Smooth muscle cell (in vitro differentiated cells): ENCODE data around the gene MTA1. TPM values are rescaled to one million over a fixed set of nuclear protein-coding genes. Genes with fewer than 3 reads are reported as not detected.

Experiments
- DNase-seq: peaks from one replicate; lab custom pipeline; 2025; ENCODE audit not compliant: unreplicated experiment; lab: John Stamatoyannopoulos, UW
- H2AFZ ChIP-seq: fragments of 200-600 bp; sonication (generic); 2 replicates; pipeline ENCODE4 v1.6.0; 2016; ENCODE audit warnings: antibody characterized with exemption, low read depth, mild to moderate bottlenecking
- H3F3A ChIP-seq: fragments of 200-600 bp; sonication (generic); 2 replicates; pipeline ENCODE4 v1.6.0; 2017; ENCODE audit warnings: antibody characterized with exemption, low read depth
- H3K27ac ChIP-seq: fragments of 200-600 bp; sonication (generic); 2 replicates; pipeline ENCODE4 v1.5.1; 2016; ENCODE audit warnings: low read depth, mild to moderate bottlenecking
- H3K27me3 ChIP-seq: fragments of 200-600 bp; sonication (generic); 2 replicates; pipeline ENCODE4 v1.6.1; 2016; ENCODE audit warnings: low read depth, mild to moderate bottlenecking
- H3K36me3 ChIP-seq: fragments of 200-600 bp; sonication (generic); 2 replicates; pipeline ENCODE4 v1.5.1; 2016; ENCODE audit warnings: low read depth
- H3K4me1 ChIP-seq: fragments of 200-600 bp; sonication (generic); 2 replicates; pipeline ENCODE4 v1.5.1; 2016; ENCODE audit warnings: low read depth
- H3K4me2 ChIP-seq: fragments of 200-600 bp; sonication (generic); 2 replicates; pipeline ENCODE4 v1.6.0; 2016; ENCODE audit warnings: mild to moderate bottlenecking
- H3K4me3 ChIP-seq: fragments of 200-600 bp; sonication (generic); 2 replicates; pipeline ENCODE4 v1.5.1; 2016; ENCODE audit warnings: mild to moderate bottlenecking
- H3K79me2 ChIP-seq: fragments of 200-600 bp; sonication (generic); 2 replicates; pipeline ENCODE4 v1.6.0; 2016; ENCODE audit warnings: low read depth, mild to moderate bottlenecking
- H3K9ac ChIP-seq: fragments of 200-600 bp; sonication (generic); 2 replicates; pipeline ENCODE4 v1.6.0; 2016; ENCODE audit warnings: low read depth
- H3K9me3 ChIP-seq: fragments of 200-600 bp; sonication (generic); replicated peaks from 2 replicates; pipeline ENCODE4 v1.5.1; 2016; ENCODE audit warnings: low read depth
- H4K20me1 ChIP-seq: fragments of 200-600 bp; sonication (generic); 2 replicates; pipeline ENCODE4 v1.6.0; 2016; ENCODE audit warnings: low read depth
- WGBS: methylation state at CpG from one replicate; pipeline ENCODE4 v1.1.7; 2016; ENCODE audit warnings: low lambda C conversion rate; 5-methylcytosine and 5-hydroxymethylcytosine counted together
- polyA plus RNA-seq: library from polyadenylated mRNA; unstranded; fragments of >200 nt; fragmentation: Nextera tagmentation; extraction: Ambion mirVana; gene quantifications from 2 replicates; pipeline ENCODE4 v1.2.1, GENCODE V29; 2016
- total RNA-seq: library from RNA; depleted of rRNA; stranded (reverse); fragments of >200 nt; gene quantifications from 2 replicates; pipeline ENCODE4 v1.2.3, GENCODE V29; 2014
- TF ChIP-seq, protein P1 (sequence below): fragments of 200-600 bp; sonication (generic); IDR thresholded peaks from 2 replicates; pipeline ENCODE4 v1.5.1; 2017; ENCODE audit warnings: borderline replicate concordance, mild to moderate bottlenecking, antibody characterized with exemption; ENCODE audit not compliant: insufficient read depth, poor library complexity, severe bottlenecking

Gene MTA1
- total and polyA plus RNA-seq, 2 experiments from 2014 or later: 41.3 to 48.7 TPM

DNA sequence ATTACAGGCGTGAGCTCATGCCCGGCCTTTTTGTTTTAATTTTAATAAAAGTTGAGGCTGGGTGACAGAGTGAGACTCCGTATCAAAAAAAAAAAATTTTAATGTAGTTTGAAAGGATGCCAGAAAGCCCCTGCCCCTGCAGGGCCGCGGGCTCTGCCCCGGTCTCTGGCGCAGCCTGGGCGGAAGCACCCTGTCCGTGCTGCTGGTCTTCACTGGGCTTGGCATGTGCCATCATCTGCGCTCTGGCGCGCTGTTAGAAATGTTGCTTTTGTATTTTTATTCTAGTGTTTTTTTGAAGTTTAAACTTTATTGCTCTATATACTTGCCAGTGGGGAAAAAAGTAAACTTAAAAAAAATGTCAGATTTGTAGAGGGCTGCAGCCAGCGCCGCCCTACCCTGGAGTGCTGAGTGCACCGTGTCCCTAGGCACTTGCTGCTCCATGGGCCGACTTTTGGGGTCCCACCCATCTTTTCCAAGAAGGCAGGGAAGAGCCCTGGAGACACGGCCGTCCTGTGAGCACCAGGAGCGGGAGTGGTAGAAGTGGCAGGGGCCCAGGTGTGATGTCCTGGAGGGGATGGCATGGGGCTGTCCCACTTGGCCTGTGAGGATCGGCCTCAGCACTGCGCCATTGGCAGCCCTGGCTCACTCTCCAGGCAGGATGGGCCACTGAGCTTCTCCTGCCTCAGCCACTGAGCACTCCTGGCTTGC, 4.0 kb downstream of the MTA1 start:
- peaks cover 13% of the 10 kb centered on the region for H3K4me1 ChIP-seq
- no peaks in the 10 kb centered on the region for H3K9me3 ChIP-seq
- TF ChIP-seq, protein P1, sequence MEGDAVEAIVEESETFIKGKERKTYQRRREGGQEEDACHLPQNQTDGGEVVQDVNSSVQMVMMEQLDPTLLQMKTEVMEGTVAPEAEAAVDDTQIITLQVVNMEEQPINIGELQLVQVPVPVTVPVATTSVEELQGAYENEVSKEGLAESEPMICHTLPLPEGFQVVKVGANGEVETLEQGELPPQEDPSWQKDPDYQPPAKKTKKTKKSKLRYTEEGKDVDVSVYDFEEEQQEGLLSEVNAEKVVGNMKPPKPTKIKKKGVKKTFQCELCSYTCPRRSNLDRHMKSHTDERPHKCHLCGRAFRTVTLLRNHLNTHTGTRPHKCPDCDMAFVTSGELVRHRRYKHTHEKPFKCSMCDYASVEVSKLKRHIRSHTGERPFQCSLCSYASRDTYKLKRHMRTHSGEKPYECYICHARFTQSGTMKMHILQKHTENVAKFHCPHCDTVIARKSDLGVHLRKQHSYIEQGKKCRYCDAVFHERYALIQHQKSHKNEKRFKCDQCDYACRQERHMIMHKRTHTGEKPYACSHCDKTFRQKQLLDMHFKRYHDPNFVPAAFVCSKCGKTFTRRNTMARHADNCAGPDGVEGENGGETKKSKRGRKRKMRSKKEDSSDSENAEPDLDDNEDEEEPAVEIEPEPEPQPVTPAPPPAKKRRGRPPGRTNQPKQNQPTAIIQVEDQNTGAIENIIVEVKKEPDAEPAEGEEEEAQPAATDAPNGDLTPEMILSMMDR: no peak
- no peak overlapping the region for H3K4me2 ChIP-seq
- H2AFZ ChIP-seq: no peak overlapping the region
- DNase-seq: no peak
- H3K9ac ChIP-seq: no peak overlapping the region
- 98% methylated on average over 21 of the region's 21 CpGs for WGBS
- no peaks in the 10 kb centered on the region for H3K36me3 ChIP-seq
- peaks cover 80% of the 10 kb centered on the region for H3K79me2 ChIP-seq
- no peak overlapping the region for H3K4me3 ChIP-seq
- no peaks in the 10 kb centered on the region for H3F3A ChIP-seq
- H4K20me1 ChIP-seq: peaks cover 70% of the 10 kb centered on the region
- H3K27ac ChIP-seq: no peak overlapping the region
- no peaks in the 10 kb centered on the region for H3K27me3 ChIP-seq

DNA sequence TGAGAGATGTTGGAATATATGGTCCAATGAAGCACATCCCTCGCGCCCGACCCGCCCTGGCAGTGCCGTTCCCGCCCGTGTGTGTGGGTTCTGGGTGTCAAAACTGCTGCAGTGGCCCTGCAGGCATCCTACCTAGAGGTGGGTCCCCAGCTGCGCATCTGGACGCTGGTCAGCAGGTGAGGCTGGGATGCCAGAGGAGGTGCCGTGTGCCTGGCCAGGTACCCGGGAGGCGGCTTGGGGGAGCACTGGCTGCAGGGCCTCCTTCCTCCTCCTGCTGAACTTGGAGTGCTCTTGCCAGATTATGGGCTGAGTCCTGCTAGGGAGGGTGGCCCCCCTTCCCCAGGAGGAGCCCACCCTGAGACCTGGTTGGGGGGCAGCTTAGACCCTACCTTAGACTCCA, 5.2 kb downstream of the MTA1 start:
- Histone ChIP-seq H3F3A (no peaks in the 10 kb centered on the region), H3K9me3 (no peaks in the 10 kb centered on the region), H4K20me1 (peaks cover 76% of the 10 kb centered on the region), H3K27ac (no peak overlapping the region), H3K9ac (no peak overlapping the region), H3K79me2 (peaks cover 85% of the 10 kb centered on the region), H3K27me3 (no peaks in the 10 kb centered on the region), H3K4me3 (no peak overlapping the region), H3K4me1 (peaks cover 6% of the 10 kb centered on the region), H3K36me3 (no peaks in the 10 kb centered on the region), H2AFZ (no peak overlapping the region), H3K4me2 (no peak overlapping the region)
- no peak for DNase-seq
- TF ChIP-seq, protein P1: no peak
- 98% methylated on average over 12 of the region's 12 CpGs for WGBS

DNA sequence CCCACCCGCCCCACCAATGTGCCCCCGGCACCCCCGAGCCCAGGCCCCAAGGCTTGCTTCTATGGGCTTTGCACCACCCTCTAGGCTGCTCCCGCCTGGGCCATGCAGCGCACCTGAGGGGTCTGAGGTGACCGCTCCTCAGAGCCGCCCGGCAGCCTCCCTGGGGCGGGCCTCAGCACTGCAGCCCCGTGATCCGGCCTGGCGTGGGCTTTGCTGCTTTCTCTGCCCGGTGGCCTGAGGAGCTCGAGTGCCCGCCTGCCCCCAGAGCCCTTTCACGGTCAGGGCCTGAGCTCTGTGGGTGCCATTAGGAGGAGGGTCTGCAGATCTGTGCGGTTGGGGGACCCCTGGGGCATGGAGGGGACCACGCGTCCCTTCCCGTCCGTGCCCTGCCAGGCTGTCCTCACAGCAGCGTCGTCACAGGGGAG, 6.2 kb downstream of the MTA1 start:
- Histone ChIP-seq H3K4me2 (no peak overlapping the region), H3K4me1 (peaks cover 4% of the 10 kb centered on the region), H3F3A (no peaks in the 10 kb centered on the region), H2AFZ (no peak overlapping the region), H3K9me3 (no peaks in the 10 kb centered on the region), H3K4me3 (no peak overlapping the region), H3K36me3 (no peaks in the 10 kb centered on the region), H3K79me2 (peaks cover 88% of the 10 kb centered on the region), H3K27me3 (no peaks in the 10 kb centered on the region), H3K27ac (no peak overlapping the region), H4K20me1 (peaks cover 83% of the 10 kb centered on the region), H3K9ac (no peak overlapping the region)
- TF ChIP-seq, protein P1: no peak
- WGBS: 98% methylated on average over 15 of the region's 23 CpGs
- DNase-seq: no peak
